HepG2 (cell line): ENCODE results near the gene STYXL1. TPM values are rescaled to one million over a fixed set of nuclear protein-coding genes. Genes with fewer than 3 reads are reported as not detected.

ENCODE experiments used
- ATAC-seq: fragments of 200-7000 bp; cut with Tn5 transposase; 3 replicates; pipeline ENCODE4 v1.9.1; 2020; ENCODE audit warnings: mild to moderate bottlenecking, moderate library complexity
- BruUV-seq: library from RNA; stranded (reverse); fragments of 400-500 nt; replicated peaks from 2 replicates; lab custom pipeline; 2021; lab: Mats Ljungman, UMichigan
- CTCF ChIA-PET: fragments of 300-600 bp; formaldehyde crosslinking; extraction: SDS; loops from one replicate; lab custom pipeline; 2021; ENCODE audit warnings: low total read pairs, inconsistent platforms, low intra/inter-chr PET ratio; lab: Yijun Ruan, JAX
- POLR2A ChIA-PET: fragments of 350-600 bp; sonication (Branson Sonifier 250); formaldehyde crosslinking; loops from one replicate; lab custom pipeline; 2020; ENCODE audit warnings: antibody characterized with exemption, inconsistent platforms; lab: Yijun Ruan, JAX
- DNase-seq: peaks from one replicate; pipeline ENCODE4 v3.0.0-alpha.2; 2015; ENCODE audit warnings: low spot score
- FAIRE-seq: peaks from 3 replicates; lab custom pipeline; 2011; peaks lifted over from hg19 to GRCh38; lab: Jason Lieb, UNC
- H2AFZ ChIP-seq: one replicate; pipeline ENCODE4 v1.6.1; 2011; ENCODE audit warnings: low read length, inconsistent platforms
- H3K27ac ChIP-seq: fragments of 300-600 bp; 3 replicates; pipeline ENCODE4 v1.8.0; 2011; ENCODE audit warnings: mixed run types, mild to moderate bottlenecking, mixed read lengths, low read length, inconsistent platforms; ENCODE audit not compliant: insufficient read depth; ENCODE audit errors: extremely low read length
- H3K27me3 ChIP-seq, 2 experiments: fragments of 200-600 bp in 1 of 2; 2 replicates in 1 of 2; 3 replicates in 1 of 2; pipeline versions ENCODE4 v1.6.0 to v1.8.0; 2011; ENCODE audit warnings: low read length in 2 of 2, mild to moderate bottlenecking in 2 of 2, moderate library complexity in 2 of 2, inconsistent platforms in 1 of 2; ENCODE audit not compliant: insufficient read depth in 2 of 2, control insufficient read depth in 1 of 2
- H3K36me3 ChIP-seq, 2 experiments: fragments of 200-600 bp in 1 of 2; replicated peaks in 1 of 2; 2 replicates in 1 of 2; 3 replicates in 1 of 2; pipeline versions ENCODE4 v1.5.1 to v1.8.0; 2011; ENCODE audit warnings: low read length in 2 of 2, inconsistent platforms in 1 of 2; ENCODE audit not compliant: insufficient read depth in 2 of 2, control insufficient read depth in 1 of 2
- H3K4me1 ChIP-seq: 2 replicates; pipeline ENCODE4 v1.5.1; 2012; ENCODE audit warnings: low read length, inconsistent platforms; ENCODE audit not compliant: insufficient read depth
- H3K4me2 ChIP-seq: 2 replicates; pipeline ENCODE4 v1.6.0; 2011; ENCODE audit warnings: low read depth, low read length, inconsistent platforms
- H3K4me3 ChIP-seq, 3 experiments: fragments of 200-600 bp in 1 of 3; sonication (generic), shearing (Covaris generic) in 1 of 3; replicated peaks in 1 of 3; 2 replicates each; pipeline ENCODE4 v1.5.1; 2011 to 2016; ENCODE audit warnings: low read length in 3 of 3, inconsistent platforms in 2 of 3, low read depth in 2 of 3, mild to moderate bottlenecking in 2 of 3, control low read depth in 1 of 3, mixed read lengths in 1 of 3; ENCODE audit not compliant: insufficient read depth in 1 of 3
- H3K79me2 ChIP-seq: one replicate; pipeline ENCODE4 v1.6.1; 2011; ENCODE audit warnings: low read length, inconsistent platforms; ENCODE audit not compliant: insufficient read depth
- H3K9ac ChIP-seq: 2 replicates; pipeline ENCODE4 v1.6.0; 2011; ENCODE audit warnings: mild to moderate bottlenecking, low read depth, low read length, inconsistent platforms; ENCODE audit not compliant: insufficient read depth
- H3K9me3 ChIP-seq: 2 replicates; pipeline ENCODE4 v1.5.1; 2012; ENCODE audit warnings: mild to moderate bottlenecking, low read length
- H4K20me1 ChIP-seq: 2 replicates; pipeline ENCODE4 v1.6.0; 2011; ENCODE audit warnings: inconsistent platforms, mild to moderate bottlenecking, low read length, moderate library complexity; ENCODE audit not compliant: insufficient read depth
- GABPB1 ChIP-seq: IDR thresholded peaks from 2 replicates; pipeline ENCODE4 v1.6.1; 2016; ENCODE audit warnings: mild to moderate bottlenecking, missing genetic modification reagents, moderate library complexity, missing compliant biosample characterization
- HMGA1 ChIP-seq: sonication (generic); formaldehyde crosslinking; conservative IDR thresholded peaks from 2 replicates; pipeline ENCODE4 v1.4.0; 2020; ENCODE audit warnings: missing genetic modification reagents
- MAF1 ChIP-seq: sonication (generic); formaldehyde crosslinking; IDR thresholded peaks from 2 replicates; pipeline ENCODE4 v1.5.0; 2020; ENCODE audit warnings: missing genetic modification reagents, borderline replicate concordance
- MTF2 ChIP-seq: sonication (generic); formaldehyde crosslinking; IDR thresholded peaks from 2 replicates; pipeline ENCODE4 v1.5.0; 2020; ENCODE audit warnings: missing genetic modification reagents, borderline replicate concordance
- ZFP36L2 ChIP-seq: sonication (generic); formaldehyde crosslinking; IDR thresholded peaks from 2 replicates; pipeline ENCODE4 v1.4.0; 2020; ENCODE audit warnings: missing genetic modification reagents
- WGBS: methylation state at CpG from one replicate; pipeline ENCODE4 v1.1.6; 2017; ENCODE audit warnings: low lambda C conversion rate; 5-methylcytosine and 5-hydroxymethylcytosine counted together
- in situ Hi-C: cut with HindIII; loops from 2 replicates; pipeline ENCODE4 v1.10.0; 2017; ENCODE audit warnings: low pct_unique_long_range_greater_than_20kb; ENCODE audit not compliant: extremely low pct_ligation_motif_present
- intact Hi-C: fragments of 100-400 bp; cut with micrococcal nuclease; formaldehyde crosslinking; loops from one replicate; pipeline ENCODE4 v1.10.0; 2022; ENCODE audit not compliant: unreplicated experiment
- polyA plus RNA-seq, 8 experiments: library from polyadenylated mRNA; depleted of rRNA in 3 of 8; stranded (reverse) in 7 of 8; unstranded in 1 of 8; fragments of >200 nt; fragmentation: Illumina TruSeq in 4 of 8; extraction: Trizol in 4 of 8; gene quantifications; 2 replicates each; pipeline versions ENCODE4 v1.2.1 to v1.2.3, GENCODE V29; 2011 to 2016; ENCODE audit warnings: low read depth in 4 of 8, missing spikeins in 1 of 8, mixed read lengths in 1 of 8; ENCODE audit not compliant: insufficient read depth in 1 of 8
- total RNA-seq, 5 experiments: library from RNA; depleted of rRNA; stranded (reverse); fragments of >200 nt; fragmentation: Illumina TruSeq; extraction: Trizol; gene quantifications; 2 replicates each; pipeline ENCODE4 v1.2.3, GENCODE V29; 2016; ENCODE audit warnings: low read depth in 1 of 5
- TF ChIP-seq, protein P1 (sequence below): sonication (generic); formaldehyde crosslinking; IDR thresholded peaks from 2 replicates; pipeline ENCODE4 v1.5.0; 2020; ENCODE audit warnings: missing genetic modification reagents
- TF ChIP-seq, protein P2 (sequence below): sonication (generic); formaldehyde crosslinking; IDR thresholded peaks from 2 replicates; pipeline ENCODE4 v1.5.1; 2020; ENCODE audit warnings: missing genetic modification reagents, mild to moderate bottlenecking, borderline replicate concordance
- TF ChIP-seq, protein P3 (sequence below): sonication (generic); formaldehyde crosslinking; IDR thresholded peaks from 2 replicates; pipeline ENCODE4 v1.8.0; 2023; ENCODE audit warnings: mild to moderate bottlenecking, missing genetic modification reagents
- TF ChIP-seq, protein P4 (sequence below): sonication (generic); formaldehyde crosslinking; IDR thresholded peaks from 2 replicates; pipeline ENCODE4 v1.8.0; 2022; ENCODE audit warnings: low read depth, missing genetic modification reagents

The STYXL1 gene
- total and polyA plus RNA-seq, 2 of the 13 experiments (the other 11 are each of a cell fraction or from before 2014, with no cell fraction given) = 23.9 to 38.3 TPM

DNA sequence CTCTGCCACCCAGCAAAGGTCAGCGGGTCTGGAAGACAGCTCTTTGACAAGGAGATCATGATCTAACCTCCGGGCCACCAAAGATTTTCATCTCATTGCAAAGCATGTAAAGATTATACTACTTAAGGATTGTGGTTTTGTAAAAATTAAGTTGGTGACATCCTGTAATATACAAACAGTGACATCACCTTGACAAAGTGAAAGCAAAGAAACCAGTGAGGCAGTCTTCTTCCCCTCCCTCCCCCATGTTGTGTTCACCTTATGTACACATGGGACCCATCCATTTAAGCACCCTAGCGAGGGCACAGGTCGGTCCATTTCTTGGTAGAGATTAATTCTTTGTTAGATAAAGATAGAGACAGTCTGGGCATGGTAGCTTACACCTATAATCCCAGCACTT lies 4.0 kb upstream of the STYXL1 start:
- Histone ChIP-seq H3K36me3 (peaks cover 9 to 57% of the 10 kb centered on the region in 2 experiments), H3K27me3 (no peaks in the 10 kb centered on the region; a peak in 1 of 5 replicates), H3K4me2 (no peak overlapping the region), H3K27ac (no peak overlapping the region), H4K20me1 (no peaks in the 10 kb centered on the region), H2AFZ (no peak overlapping the region), H3K4me3 (no peak overlapping the region), H3K9me3 (no peaks in the 10 kb centered on the region), H3K79me2 (peaks cover 77% of the 10 kb centered on the region)
- POLR2A ChIA-PET = no interaction called here
- BruUV-seq = no TSS peak
- intact Hi-C loops (no loop called here), in situ Hi-C loops (no loop called here)
- CTCF ChIA-PET = no interaction called here
- ATAC-seq (no peak), DNase-seq (no peak)
- TF ChIP-seq, protein P1, sequence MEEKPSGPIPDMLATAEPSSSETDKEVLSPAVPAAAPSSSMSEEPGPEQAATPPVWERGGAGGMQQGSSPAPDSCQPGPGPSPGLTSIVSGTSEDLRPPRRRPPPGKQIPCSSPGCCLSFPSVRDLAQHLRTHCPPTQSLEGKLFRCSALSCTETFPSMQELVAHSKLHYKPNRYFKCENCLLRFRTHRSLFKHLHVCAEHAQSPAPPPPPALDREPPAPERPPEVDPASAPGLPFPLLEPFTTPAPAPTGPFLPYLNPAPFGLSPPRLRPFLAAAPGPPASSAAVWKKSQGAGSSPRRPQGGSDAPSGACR = no peak
- TF ChIP-seq HMGA1 (CRISPR knock-in tag) = no peak
- TF ChIP-seq, protein P2, sequence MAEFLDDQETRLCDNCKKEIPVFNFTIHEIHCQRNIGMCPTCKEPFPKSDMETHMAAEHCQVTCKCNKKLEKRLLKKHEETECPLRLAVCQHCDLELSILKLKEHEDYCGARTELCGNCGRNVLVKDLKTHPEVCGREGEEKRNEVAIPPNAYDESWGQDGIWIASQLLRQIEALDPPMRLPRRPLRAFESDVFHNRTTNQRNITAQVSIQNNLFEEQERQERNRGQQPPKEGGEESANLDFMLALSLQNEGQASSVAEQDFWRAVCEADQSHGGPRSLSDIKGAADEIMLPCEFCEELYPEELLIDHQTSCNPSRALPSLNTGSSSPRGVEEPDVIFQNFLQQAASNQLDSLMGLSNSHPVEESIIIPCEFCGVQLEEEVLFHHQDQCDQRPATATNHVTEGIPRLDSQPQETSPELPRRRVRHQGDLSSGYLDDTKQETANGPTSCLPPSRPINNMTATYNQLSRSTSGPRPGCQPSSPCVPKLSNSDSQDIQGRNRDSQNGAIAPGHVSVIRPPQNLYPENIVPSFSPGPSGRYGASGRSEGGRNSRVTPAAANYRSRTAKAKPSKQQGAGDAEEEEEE = no peak
- no peak for TF ChIP-seq MAF1 (CRISPR knock-in tag)
- TF ChIP-seq, protein P3, sequence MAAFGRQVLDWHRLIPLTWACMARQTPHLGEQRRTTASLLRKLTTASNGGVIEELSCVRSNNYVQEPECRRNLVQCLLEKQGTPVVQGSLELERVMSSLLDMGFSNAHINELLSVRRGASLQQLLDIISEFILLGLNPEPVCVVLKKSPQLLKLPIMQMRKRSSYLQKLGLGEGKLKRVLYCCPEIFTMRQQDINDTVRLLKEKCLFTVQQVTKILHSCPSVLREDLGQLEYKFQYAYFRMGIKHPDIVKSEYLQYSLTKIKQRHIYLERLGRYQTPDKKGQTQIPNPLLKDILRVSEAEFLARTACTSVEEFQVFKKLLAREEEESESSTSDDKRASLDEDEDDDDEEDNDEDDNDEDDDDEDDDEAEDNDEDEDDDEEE (CRISPR knock-in tag) = no peak
- TF ChIP-seq ZFP36L2 (CRISPR knock-in tag) = no peak
- TF ChIP-seq, protein P4, sequence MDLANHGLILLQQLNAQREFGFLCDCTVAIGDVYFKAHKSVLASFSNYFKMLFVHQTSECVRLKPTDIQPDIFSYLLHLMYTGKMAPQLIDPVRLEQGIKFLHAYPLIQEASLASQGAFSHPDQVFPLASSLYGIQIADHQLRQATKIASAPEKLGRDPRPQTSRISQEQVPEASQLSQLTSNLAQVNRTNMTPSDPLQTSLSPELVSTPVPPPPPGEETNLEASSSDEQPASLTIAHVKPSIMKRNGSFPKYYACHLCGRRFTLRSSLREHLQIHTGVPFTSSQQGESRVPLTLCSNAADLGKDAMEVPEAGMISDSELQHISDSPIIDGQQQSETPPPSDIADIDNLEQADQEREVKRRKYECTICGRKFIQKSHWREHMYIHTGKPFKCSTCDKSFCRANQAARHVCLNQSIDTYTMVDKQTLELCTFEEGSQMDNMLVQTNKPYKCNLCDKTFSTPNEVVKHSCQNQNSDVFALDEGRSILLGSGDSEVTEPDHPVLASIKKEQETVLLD = no peak
- no peak for TF ChIP-seq GABPB1 (CRISPR knock-in tag)
- TF ChIP-seq MTF2 (CRISPR knock-in tag) = no peak
- TF ChIP-seq, all 625 proteins: peak for 0
- 100% methylated on average over 4 of the region's 4 CpGs for WGBS
- H3K4me1 ChIP-seq = peaks cover 60% of the 10 kb centered on the region
- FAIRE-seq = no peak
- H3K9ac ChIP-seq = no peak overlapping the region
